Sigmoid colon (tissue), 7 donors: ENCODE measurements around the gene ARHGAP8. TPM values are rescaled to one million over a fixed set of nuclear protein-coding genes. Genes with fewer than 3 reads are reported as not detected.

Experiments
- DNase-seq: peaks from one replicate; pipeline ENCODE4 v3.0.0-alpha.2; 2019
- H3K27ac ChIP-seq, 4 donors: fragments of 200-600 bp; sonication (generic); one replicate each; pipeline ENCODE4 v1.5.1; 2016 to 2019; ENCODE audit warnings: mild to moderate bottlenecking in 1 of 4
- H3K27me3 ChIP-seq, 3 donors: fragments of 200-600 bp; sonication (generic); one replicate each; pipeline ENCODE4 v1.5.1; 2019; ENCODE audit warnings: mild to moderate bottlenecking in 1 of 3
- H3K36me3 ChIP-seq, 4 donors: fragments of 200-600 bp; sonication (generic); one replicate each; pipeline ENCODE4 v1.5.1; 2016 to 2019
- H3K4me1 ChIP-seq, 4 donors: fragments of 200-600 bp; sonication (generic); one replicate each; pipeline ENCODE4 v1.5.1; 2017 to 2019
- H3K4me3 ChIP-seq, 4 donors: fragments of 200-600 bp; sonication (generic); one replicate each; pipeline ENCODE4 v1.5.1; 2017 to 2019; ENCODE audit warnings: mild to moderate bottlenecking in 2 of 4, moderate library complexity in 1 of 4
- H3K9me3 ChIP-seq, 4 donors: fragments of 200-600 bp in 3 of 4; sonication (generic) in 3 of 4; one replicate each; pipeline versions ENCODE4 v1.5.1 to v1.6.1; 2013 to 2019
- EP300 ChIP-seq, 4 donors: sonication (generic); formaldehyde crosslinking; IDR thresholded peaks; one replicate each; pipeline ENCODE4 v1.6.1; 2017; ENCODE audit warnings: antibody characterized with exemption in 4 of 4
- POLR2A ChIP-seq, 2 donors: fragments of 450-650 bp; IDR thresholded peaks; one replicate each; pipeline ENCODE4 v1.6.1; 2016; ENCODE audit warnings: antibody characterized with exemption in 2 of 2, mild to moderate bottlenecking in 2 of 2, moderate library complexity in 2 of 2
- POLR2AphosphoS5 ChIP-seq, 4 donors: sonication (generic); formaldehyde crosslinking; IDR thresholded peaks; one replicate each; pipeline ENCODE4 v1.6.1; 2017; ENCODE audit warnings: antibody characterized with exemption in 4 of 4
- WGBS, 2 donors: extraction: QIAGEN DNeasy Blood & Tissue Kit; methylation state at CpG; one replicate each; pipeline ENCODE4 v1.1.7; 2013; 5-methylcytosine and 5-hydroxymethylcytosine counted together
- intact Hi-C: fragments of 100-400 bp; cut with DNase I; formaldehyde crosslinking; loops from one replicate; pipeline ENCODE4 v1.15.1; 2023
- polyA plus RNA-seq, 3 donors: library from polyadenylated mRNA; stranded (reverse); fragments of 200-250 nt; gene quantifications; one replicate each; pipeline ENCODE4 v1.2.3, GENCODE V29; 2013
- total RNA-seq, 4 donors: library from RNA; depleted of rRNA; stranded (reverse); fragments of >200 nt; gene quantifications; one replicate each; pipeline ENCODE4 v1.1.0, GENCODE V29; 2016
- TF ChIP-seq, protein P1 (sequence below), 4 experiments: fragments of 450-650 bp in 3 of 4; fragments of 200-600 bp in 1 of 4; IDR thresholded peaks; one replicate each; pipeline ENCODE4 v1.5.1; 2016 to 2019; ENCODE audit warnings: antibody characterized with exemption in 4 of 4, mild to moderate bottlenecking in 3 of 4, moderate library complexity in 2 of 4
- donor health status: healthy with polysubstance abuse.
- donor health status: Bipolar disorder and iron deficiency.
- donor health status: healthy.

The ARHGAP8 gene
- total and polyA plus RNA-seq, 7 donors: 0.66 to 30.9 (median 6.0) TPM; not detected in 1

DNA sequence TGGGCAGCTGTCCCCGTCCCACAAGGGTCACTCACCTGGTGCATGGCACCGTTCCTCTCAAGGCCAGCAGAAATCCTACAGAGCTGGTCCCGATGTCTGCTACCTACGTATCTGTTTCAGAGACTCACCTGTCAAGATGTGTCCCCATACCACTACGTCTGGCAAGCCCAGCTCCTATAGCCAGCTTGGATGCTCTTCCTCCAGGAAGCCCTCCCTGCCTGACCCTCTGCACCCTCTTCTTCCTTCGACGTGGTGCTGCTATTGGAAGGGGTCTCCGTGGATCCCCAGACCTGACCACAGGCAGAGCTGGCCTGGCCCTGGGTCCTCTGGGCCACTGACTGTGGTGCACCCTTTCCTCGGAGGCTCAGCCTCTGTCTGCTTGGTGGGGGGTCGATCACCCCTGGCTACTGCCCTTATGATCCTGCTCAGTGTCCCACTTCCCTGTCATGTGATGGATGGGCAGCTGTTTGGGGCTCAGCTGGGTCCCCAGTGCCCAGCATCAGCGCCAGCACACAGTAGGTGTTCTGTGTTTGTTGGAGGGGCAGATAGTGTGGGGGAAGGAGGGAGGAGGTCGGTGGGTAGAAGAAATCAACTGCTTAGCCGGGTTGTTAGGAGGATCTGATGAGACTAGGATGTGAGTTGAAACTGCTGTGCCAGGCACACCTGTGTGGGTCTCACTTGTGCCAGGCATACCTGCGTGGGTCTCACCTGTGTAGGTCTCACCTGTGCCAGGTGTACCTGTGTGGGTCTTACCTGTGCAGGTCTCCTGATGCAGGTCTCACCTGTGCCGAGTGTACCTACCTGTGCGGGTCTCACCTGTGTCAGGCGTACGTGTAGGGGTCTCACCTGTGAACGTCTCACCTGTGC lies 21.7 kb upstream of the ARHGAP8 start:
- no peak overlapping the region for H3K27ac ChIP-seq
- DNase-seq: no peak
- peaks cover 0 to 21% (median 17%) of the 10 kb centered on the region in 4 donors for H3K4me1 ChIP-seq
- peaks cover 0 to 5% (median 0%) of the 10 kb centered on the region in 3 donors for H3K27me3 ChIP-seq
- H3K9me3 ChIP-seq: no peaks in the 10 kb centered on the region
- intact Hi-C loops: no loop called here
- H3K36me3 ChIP-seq: no peaks in the 10 kb centered on the region
- H3K4me3 ChIP-seq: no peak overlapping the region
- TF ChIP-seq, protein P1, sequence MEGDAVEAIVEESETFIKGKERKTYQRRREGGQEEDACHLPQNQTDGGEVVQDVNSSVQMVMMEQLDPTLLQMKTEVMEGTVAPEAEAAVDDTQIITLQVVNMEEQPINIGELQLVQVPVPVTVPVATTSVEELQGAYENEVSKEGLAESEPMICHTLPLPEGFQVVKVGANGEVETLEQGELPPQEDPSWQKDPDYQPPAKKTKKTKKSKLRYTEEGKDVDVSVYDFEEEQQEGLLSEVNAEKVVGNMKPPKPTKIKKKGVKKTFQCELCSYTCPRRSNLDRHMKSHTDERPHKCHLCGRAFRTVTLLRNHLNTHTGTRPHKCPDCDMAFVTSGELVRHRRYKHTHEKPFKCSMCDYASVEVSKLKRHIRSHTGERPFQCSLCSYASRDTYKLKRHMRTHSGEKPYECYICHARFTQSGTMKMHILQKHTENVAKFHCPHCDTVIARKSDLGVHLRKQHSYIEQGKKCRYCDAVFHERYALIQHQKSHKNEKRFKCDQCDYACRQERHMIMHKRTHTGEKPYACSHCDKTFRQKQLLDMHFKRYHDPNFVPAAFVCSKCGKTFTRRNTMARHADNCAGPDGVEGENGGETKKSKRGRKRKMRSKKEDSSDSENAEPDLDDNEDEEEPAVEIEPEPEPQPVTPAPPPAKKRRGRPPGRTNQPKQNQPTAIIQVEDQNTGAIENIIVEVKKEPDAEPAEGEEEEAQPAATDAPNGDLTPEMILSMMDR (IDR thresholded peaks at IDR 0.05): no peak
- TF ChIP-seq POLR2AphosphoS5 (IDR thresholded peaks at IDR 0.05) (no peak), EP300 (IDR thresholded peaks at IDR 0.05) (no peak), POLR2A (IDR thresholded peaks at IDR 0.05) (no peak)
- WGBS, 2 donors: 84 to 88% methylated on average over 19 of the region's 19 CpGs

DNA sequence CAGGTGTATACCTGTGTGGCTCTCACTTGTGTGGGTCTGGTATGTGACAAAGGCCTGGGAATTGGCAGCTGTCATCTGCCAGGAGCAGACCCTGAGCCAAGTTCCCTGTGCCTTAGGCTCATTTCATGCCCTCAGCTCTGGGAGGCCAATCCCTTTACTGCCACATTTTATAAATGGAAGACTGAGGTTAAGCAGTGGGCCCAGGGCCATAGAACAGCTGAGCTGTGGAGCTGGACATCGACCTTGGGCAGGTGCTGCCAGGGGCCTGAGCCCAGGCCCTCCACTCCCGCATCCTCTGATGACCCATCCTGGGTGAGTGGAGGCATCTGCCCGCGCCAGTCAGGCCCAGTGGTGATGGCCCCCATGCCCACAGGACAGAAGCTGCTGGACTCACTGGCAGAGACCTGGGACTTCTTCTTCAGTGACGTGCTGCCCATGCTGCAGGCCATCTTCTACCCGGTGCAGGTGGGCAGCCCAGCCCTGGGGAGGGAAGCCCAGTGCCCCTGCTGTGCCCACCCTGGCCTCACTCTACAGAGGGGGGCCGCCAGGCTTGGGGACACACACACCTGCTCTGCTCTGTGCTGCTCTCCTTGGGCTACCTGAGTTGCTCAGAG lies 20.9 kb upstream of the ARHGAP8 start:
- H3K36me3 ChIP-seq: no peaks in the 10 kb centered on the region
- no peak for TF ChIP-seq EP300 (IDR thresholded peaks at IDR 0.05)
- TF ChIP-seq, protein P1 (IDR thresholded peaks at IDR 0.05): no peak
- no peak for TF ChIP-seq POLR2AphosphoS5 (IDR thresholded peaks at IDR 0.05)
- TF ChIP-seq POLR2A (IDR thresholded peaks at IDR 0.05): no peak
- H3K27me3 ChIP-seq: peaks cover 3 to 12% (median 3%) of the 10 kb centered on the region in 3 donors
- peaks cover 0 to 21% (median 17%) of the 10 kb centered on the region in 4 donors for H3K4me1 ChIP-seq
- no peak overlapping the region for H3K27ac ChIP-seq
- H3K4me3 ChIP-seq: no peak overlapping the region
- intact Hi-C loops: no loop called here
- no peaks in the 10 kb centered on the region for H3K9me3 ChIP-seq
- WGBS, 2 donors: 86 to 87% methylated on average over 7 of the region's 7 CpGs
- DNase-seq: no peak

DNA sequence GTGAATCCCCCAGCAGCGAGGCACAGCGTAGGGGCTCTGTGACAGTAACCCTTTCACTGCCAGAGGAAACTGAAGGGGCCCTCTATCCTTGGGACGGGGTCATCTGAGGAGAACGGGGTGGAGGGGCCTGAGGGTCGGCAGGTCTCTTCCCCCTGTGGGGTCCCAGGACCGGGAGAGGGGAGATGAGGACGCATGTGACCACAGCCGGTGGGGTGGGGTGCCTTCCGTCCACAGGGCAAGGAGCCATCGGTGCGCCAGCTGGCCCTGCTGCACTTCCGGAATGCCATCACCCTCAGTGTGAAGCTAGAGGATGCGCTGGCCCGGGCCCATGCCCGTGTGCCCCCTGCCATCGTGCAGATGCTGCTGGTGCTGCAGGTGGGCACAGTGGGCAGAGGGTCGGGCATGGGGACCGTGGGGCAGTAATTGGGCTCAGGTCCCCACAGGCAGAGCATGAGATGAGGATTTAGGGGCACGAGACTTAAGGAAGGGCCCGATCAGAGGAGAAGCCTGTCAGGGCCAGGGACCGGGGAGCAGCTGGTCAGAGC lies 20.3 kb upstream of the ARHGAP8 start:
- Histone ChIP-seq H3K9me3 (no peaks in the 10 kb centered on the region), H3K27ac (no peak overlapping the region), H3K4me3 (no peak overlapping the region), H3K36me3 (no peaks in the 10 kb centered on the region), H3K27me3 (peaks cover 7 to 19% (median 9%) of the 10 kb centered on the region in 3 donors), H3K4me1 (peaks cover 0 to 21% (median 17%) of the 10 kb centered on the region in 4 donors)
- DNase-seq: no peak
- no peak for TF ChIP-seq EP300 (IDR thresholded peaks at IDR 0.05)
- WGBS, 2 donors: 89 to 90% methylated on average over 21 of the region's 21 CpGs
- intact Hi-C loops: no loop called here

DNA sequence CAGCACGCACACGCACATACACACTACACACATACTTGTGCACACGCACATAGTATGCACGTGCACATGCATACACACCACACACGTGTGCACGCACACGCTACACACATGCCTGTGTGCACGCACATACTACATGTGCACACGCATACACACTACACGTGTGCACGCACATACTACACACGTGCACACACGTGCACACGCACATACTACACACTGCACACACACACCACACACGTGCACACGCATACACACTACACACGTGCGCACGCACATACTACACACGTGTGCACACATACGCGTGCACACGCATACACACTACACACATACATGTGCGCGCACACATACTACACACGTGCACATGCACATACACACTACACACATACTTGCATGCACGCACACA lies 19.7 kb upstream of the ARHGAP8 start:
- Histone ChIP-seq H3K27ac (no peak overlapping the region), H3K4me3 (no peak overlapping the region), H3K9me3 (no peaks in the 10 kb centered on the region), H3K36me3 (no peaks in the 10 kb centered on the region), H3K4me1 (peaks cover 0 to 21% (median 17%) of the 10 kb centered on the region in 4 donors), H3K27me3 (peaks cover 7 to 24% (median 9%) of the 10 kb centered on the region in 3 donors)
- DNase-seq: no peak
- TF ChIP-seq, protein P1 (IDR thresholded peaks at IDR 0.05): no peak
- TF ChIP-seq POLR2A (IDR thresholded peaks at IDR 0.05) (no peak), EP300 (IDR thresholded peaks at IDR 0.05) (no peak), POLR2AphosphoS5 (IDR thresholded peaks at IDR 0.05) (no peak)
- 89 to 93% methylated on average over 27 of the region's 27 CpGs for WGBS, 2 donors
- intact Hi-C loops: no loop called here
